Lower lobe of right lung (tissue), 2 donors: ENCODE data around the gene SAPCD1. TPM values are rescaled to one million over a fixed set of nuclear protein-coding genes. Genes with fewer than 3 reads are reported as not detected.

Experiments
- ATAC-seq, 2 donors: fragments of 200-7000 bp; cut with Tn5 transposase; one replicate each; pipeline ENCODE4 v1.9.1; 2020 to 2022; ENCODE audit warnings: mild to moderate bottlenecking in 2 of 2, moderate library complexity in 2 of 2
- DNase-seq: peaks from one replicate; pipeline ENCODE4 v3.0.0-alpha.2; 2020
- H3K27ac ChIP-seq: fragments of 200-600 bp; one replicate; pipeline ENCODE4 v1.8.0; 2022
- H3K27me3 ChIP-seq: fragments of 200-600 bp; one replicate; pipeline ENCODE4 v1.8.0; 2022; ENCODE audit warnings: low read depth
- H3K36me3 ChIP-seq: fragments of 200-600 bp; one replicate; pipeline ENCODE4 v1.8.0; 2022; ENCODE audit warnings: mild to moderate bottlenecking
- H3K4me1 ChIP-seq: fragments of 200-600 bp; one replicate; pipeline ENCODE4 v1.8.0; 2022
- H3K4me3 ChIP-seq: fragments of 200-600 bp; one replicate; pipeline ENCODE4 v1.8.0; 2022; ENCODE audit warnings: mild to moderate bottlenecking
- H3K9me3 ChIP-seq: fragments of 200-600 bp; one replicate; pipeline ENCODE4 v1.8.0; 2022
- intact Hi-C: fragments of 100-400 bp; cut with DNase I; formaldehyde crosslinking; loops from one replicate; pipeline ENCODE4 v1.11.0; 2022
- total RNA-seq: library from RNA; stranded (reverse); fragmentation: NEBNext Ultra II Directional; extraction: Animal tissue kit (Norgen Biotek cat#: 25700); gene quantifications from one replicate; pipeline ENCODE4 v1.2.1, GENCODE V29; 2021
- TF ChIP-seq, protein P1 (sequence below): fragments of 200-600 bp; IDR thresholded peaks from one replicate; pipeline ENCODE4 v1.8.0; 2022; ENCODE audit warnings: antibody characterized with exemption, mild to moderate bottlenecking
- donor health status: DM: no; HTN: yes; CAD: no; lungs with severe emphysema.

SAPCD1 gene
- total RNA-seq, 1 donor from 2014 or later, result 1.2 TPM

DNA sequence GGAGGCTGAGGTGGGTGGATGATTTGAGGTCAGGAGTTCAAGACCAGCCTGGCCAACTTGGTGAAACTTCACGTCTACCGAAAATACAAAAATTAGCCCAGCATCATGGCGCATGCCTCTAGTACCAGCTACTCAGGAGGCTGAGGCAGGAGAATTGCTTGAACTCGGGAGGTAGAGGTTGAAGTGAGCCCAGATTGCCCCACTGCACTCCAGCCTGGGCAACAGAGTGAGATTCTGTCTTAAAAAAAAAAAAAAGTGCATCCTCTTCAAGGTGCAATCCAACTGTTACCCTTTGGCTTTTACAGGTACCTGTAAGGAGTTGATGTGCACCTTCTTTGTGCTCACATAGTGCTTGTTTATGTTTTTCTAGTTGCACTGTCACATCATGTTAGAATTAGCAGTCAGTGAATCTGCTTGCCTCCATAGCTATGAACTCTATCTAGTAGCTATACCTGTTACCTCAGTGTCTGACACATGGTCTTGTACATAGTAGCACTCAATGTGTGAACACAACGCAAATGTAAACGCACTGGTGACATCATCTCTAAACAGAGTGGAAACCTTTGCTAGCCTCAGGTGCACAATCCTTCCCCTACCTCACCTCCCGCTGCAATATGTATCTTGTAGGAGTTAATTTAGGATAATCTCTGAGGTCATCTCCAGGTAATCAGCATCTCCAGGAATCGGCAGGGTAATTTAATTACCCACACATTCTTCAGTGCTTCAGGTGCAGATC lies 13.0 kb upstream of the SAPCD1 start:
- no peak overlapping the region for H3K4me3 ChIP-seq
- ATAC-seq (no peak), DNase-seq (no peak)
- H3K36me3 ChIP-seq, result no peaks in the 10 kb centered on the region
- H3K27me3 ChIP-seq, result no peaks in the 10 kb centered on the region
- H3K27ac ChIP-seq, result no peak overlapping the region
- H3K4me1 ChIP-seq, result no peaks in the 10 kb centered on the region
- TF ChIP-seq, protein P1, sequence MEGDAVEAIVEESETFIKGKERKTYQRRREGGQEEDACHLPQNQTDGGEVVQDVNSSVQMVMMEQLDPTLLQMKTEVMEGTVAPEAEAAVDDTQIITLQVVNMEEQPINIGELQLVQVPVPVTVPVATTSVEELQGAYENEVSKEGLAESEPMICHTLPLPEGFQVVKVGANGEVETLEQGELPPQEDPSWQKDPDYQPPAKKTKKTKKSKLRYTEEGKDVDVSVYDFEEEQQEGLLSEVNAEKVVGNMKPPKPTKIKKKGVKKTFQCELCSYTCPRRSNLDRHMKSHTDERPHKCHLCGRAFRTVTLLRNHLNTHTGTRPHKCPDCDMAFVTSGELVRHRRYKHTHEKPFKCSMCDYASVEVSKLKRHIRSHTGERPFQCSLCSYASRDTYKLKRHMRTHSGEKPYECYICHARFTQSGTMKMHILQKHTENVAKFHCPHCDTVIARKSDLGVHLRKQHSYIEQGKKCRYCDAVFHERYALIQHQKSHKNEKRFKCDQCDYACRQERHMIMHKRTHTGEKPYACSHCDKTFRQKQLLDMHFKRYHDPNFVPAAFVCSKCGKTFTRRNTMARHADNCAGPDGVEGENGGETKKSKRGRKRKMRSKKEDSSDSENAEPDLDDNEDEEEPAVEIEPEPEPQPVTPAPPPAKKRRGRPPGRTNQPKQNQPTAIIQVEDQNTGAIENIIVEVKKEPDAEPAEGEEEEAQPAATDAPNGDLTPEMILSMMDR, result no peak
- intact Hi-C loops, result no loop called here
- H3K9me3 ChIP-seq, result no peaks in the 10 kb centered on the region

DNA sequence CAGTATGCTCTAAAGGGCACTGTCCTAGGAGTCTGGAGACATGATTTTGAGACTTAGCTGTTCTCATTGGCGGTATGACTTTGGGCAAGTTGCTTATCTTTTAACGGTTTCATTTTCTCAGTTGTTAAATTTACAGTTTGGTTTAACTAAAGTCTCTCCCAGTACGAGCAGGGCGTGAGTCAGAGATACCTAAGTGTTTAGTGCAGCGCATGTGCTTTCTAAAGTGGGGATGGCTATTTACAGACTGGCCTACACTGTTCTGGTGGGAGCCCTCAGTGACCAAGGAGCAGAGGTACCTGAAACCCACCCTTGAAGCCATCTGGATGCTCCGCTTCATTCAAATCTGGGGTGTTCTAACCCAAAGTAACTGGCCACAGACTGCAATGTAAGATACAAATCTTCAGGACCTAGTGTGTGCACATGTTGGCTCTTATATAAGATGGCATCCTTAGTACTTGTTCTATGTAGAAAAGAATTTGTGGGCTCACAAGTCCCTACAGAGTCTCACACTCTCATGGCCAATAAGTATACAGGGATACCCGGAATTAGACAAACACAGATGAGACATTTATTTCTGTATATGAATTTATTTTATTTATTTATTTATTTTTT lies 11.9 kb upstream of the SAPCD1 start:
- no peak overlapping the region for H3K4me3 ChIP-seq
- TF ChIP-seq, protein P1, result no peak

DNA sequence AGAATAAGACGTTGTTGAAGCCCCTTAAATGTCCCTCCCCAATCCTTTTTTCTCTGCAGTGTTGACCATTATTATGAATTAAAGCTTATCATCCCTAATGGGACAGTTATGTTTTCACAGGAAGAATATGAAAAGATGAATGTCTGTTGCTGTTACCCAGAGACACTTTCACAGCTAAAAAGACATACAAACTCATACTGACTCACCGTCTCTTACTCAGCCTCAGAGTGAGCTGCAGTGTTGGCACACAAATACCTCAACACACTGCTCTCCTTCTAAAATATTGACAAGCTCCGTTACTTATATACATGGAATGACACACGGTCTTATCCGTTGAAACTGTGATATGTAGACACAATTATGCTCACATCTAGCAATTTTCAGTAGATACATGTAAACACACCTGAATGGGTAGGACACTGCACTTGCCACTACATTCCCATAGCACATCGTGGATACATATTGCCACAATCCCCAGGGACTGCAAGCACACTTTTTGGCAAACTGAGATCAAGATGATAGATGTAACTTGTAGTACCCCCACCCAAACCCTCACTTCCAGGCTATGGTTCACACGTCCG lies 9.6 kb upstream of the SAPCD1 start:
- no peaks in the 10 kb centered on the region for H3K4me1 ChIP-seq
- no peaks in the 10 kb centered on the region for H3K9me3 ChIP-seq
- no peaks in the 10 kb centered on the region for H3K27me3 ChIP-seq
- DNase-seq, result no peak
- no peak overlapping the region for H3K27ac ChIP-seq
- TF ChIP-seq, protein P1, result no peak
- no peak for ATAC-seq
- no peak overlapping the region for H3K4me3 ChIP-seq
- no peaks in the 10 kb centered on the region for H3K36me3 ChIP-seq
- intact Hi-C loops, result no loop called here

More for the DNA sequence above, 11.9 kb upstream of the SAPCD1 start:
- DNase-seq (no peak), ATAC-seq (no peak)
- Histone ChIP-seq H3K36me3 (no peaks in the 10 kb centered on the region), H3K27me3 (no peaks in the 10 kb centered on the region), H3K4me1 (no peaks in the 10 kb centered on the region), H3K9me3 (no peaks in the 10 kb centered on the region), H3K27ac (no peak overlapping the region)
- intact Hi-C loops, result no loop called here

DNA sequence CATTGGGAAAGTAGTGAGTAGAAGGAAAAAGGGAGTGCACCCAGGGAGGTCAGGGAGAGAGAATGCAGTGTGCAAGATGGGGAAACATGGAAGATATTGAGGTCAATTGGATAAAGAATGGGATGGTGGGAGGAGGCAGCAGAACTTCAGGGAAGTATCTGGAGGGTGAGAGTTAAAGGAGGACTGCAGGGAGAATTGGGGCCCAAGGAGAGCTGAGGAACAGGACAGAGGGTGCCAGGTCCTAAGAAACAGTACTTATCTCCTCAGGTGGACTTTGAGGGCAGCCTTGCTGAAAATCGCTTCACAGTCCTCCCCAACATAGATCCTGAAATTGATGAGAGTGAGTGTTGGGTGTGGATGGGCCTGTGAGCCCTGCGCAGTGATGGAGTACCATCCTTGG lies 4.2 kb upstream of the SAPCD1 start:
- no peak overlapping the region for H3K27ac ChIP-seq
- no peaks in the 10 kb centered on the region for H3K9me3 ChIP-seq
- H3K4me3 ChIP-seq, result no peak overlapping the region
- H3K27me3 ChIP-seq, result no peaks in the 10 kb centered on the region
- no peaks in the 10 kb centered on the region for H3K36me3 ChIP-seq
- ATAC-seq (no peak), DNase-seq (no peak)
- TF ChIP-seq, protein P1, result no peak
- H3K4me1 ChIP-seq, result no peaks in the 10 kb centered on the region
- intact Hi-C loops, result no loop called here

DNA sequence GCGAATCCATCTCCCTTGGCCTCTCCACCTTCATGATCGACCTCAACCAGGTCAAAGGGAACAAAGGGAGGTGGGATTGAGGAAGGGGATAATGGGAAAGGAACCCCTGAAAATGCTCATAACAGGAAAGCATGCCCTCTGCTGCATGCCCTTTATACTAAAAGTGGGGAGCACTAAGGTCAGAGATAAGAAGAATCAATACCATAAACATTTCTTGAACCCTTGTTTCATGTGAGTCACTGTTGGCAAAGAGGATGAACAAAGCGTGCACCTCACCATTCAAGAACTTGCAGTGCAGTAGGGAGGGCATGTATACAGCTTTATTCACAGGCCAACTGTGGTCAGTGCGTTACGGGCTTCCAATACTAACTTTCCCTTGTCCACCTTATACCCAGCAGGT lies 1.7 kb upstream of the SAPCD1 start:
- intact Hi-C loops, result no loop called here
- Histone ChIP-seq H3K4me1 (no peaks in the 10 kb centered on the region), H3K9me3 (no peaks in the 10 kb centered on the region), H3K4me3 (no peak overlapping the region), H3K36me3 (no peaks in the 10 kb centered on the region), H3K27me3 (no peaks in the 10 kb centered on the region), H3K27ac (no peak overlapping the region)
- TF ChIP-seq, protein P1, result no peak
- no peak for DNase-seq
- ATAC-seq, result no peak
